NCI-H69 (cell line): ENCODE results near the gene FAM161A.

Experiments used
- DNase-seq: peaks from one replicate; lab custom pipeline; 2025; lab: John Stamatoyannopoulos, UW

FAM161A gene

GRCh38 chr2:61785583-61785982, 68.3 kb downstream of the FAM161A start:
- DNase-seq = peak; percentile 3

GRCh38 chr2:61784643-61785042, 69.2 kb downstream of the FAM161A start:
- DNase-seq = no peak

GRCh38 chr2:61775956-61776570, 77.8 kb downstream of the FAM161A start:
- DNase-seq = no peak
